GM23338 (cell line): ENCODE results near the gene PPP1R3D.

Source experiments
- CTCF ChIP-seq, 2 experiments: fragments of 200-600 bp in 1 of 2; sonication (generic) in 1 of 2; conservative IDR thresholded peaks; 2 replicates each; pipeline versions ENCODE4 v1.5.1 to v1.6.1; 2016 to 2017; ENCODE audit warnings: antibody characterized with exemption in 2 of 2, low read depth in 2 of 2, mild to moderate bottlenecking in 2 of 2, moderate library complexity in 1 of 2
- EZH2 ChIP-seq: fragments of 200-600 bp; sonication (generic); IDR thresholded peaks from one replicate; pipeline ENCODE4 v1.8.0; 2017; ENCODE audit warnings: antibody characterized with exemption, mild to moderate bottlenecking, low read depth; ENCODE audit not compliant: unreplicated experiment
- POLR2AphosphoS5 ChIP-seq: IDR thresholded peaks from 2 replicates; pipeline ENCODE4 v1.6.1; 2016; ENCODE audit warnings: antibody characterized with exemption, low read depth
- REST ChIP-seq: IDR thresholded peaks from one replicate; pipeline ENCODE4 v1.6.1; 2018; ENCODE audit warnings: antibody characterized with exemption; ENCODE audit not compliant: unreplicated experiment

GRCh38 chr20:59942245-59942644 lies 2.1 kb upstream of the PPP1R3D start:
- TF ChIP-seq CTCF (conservative IDR thresholded peaks at IDR 0.05; ENCODE audit: low read depth in 2 of 2), result no peak
- no peak for TF ChIP-seq REST
- TF ChIP-seq EZH2, result no peak
- TF ChIP-seq POLR2AphosphoS5, result no peak
